Activated CD4-positive, CD25-positive, alpha-beta regulatory T cell treated with anti-CD3 and anti-CD28 coated beads, Interleukin-2, amount 50 U/mL, for 24 hours (primary cell): ENCODE results near the gene POMT1.
"Not testable (repeated sequence)": the region's sequence is repeated elsewhere in the genome, so short reads cannot be mapped to it uniquely, and the experiment has no call there.

ENCODE experiments used
- ATAC-seq, 2 donors: fragments of 150-1000 bp; cut with Tn5 transposase; one replicate each; pipeline ENCODE4 v1.10.0; 2021; ENCODE audit warnings: mild to moderate bottlenecking in 1 of 2, moderate library complexity in 1 of 2

Gene POMT1

GRCh38 chr9:131500377-131500776, 2.3 kb upstream of the POMT1 start:
- peak; percentile 52 to 56 for ATAC-seq

GRCh38 chr9:131500939-131501541, 1.7 kb upstream of the POMT1 start:
- peak; percentile 29 to 44 for ATAC-seq

GRCh38 chr9:131503626-131504465, 1.1 kb downstream of the POMT1 start:
- ATAC-seq = peak; percentile 66 to 74

- ATAC-seq = no peak
Observed at GRCh38 chr9:131505012-131505411, 2.3 kb downstream of the POMT1 start.

DNA sequence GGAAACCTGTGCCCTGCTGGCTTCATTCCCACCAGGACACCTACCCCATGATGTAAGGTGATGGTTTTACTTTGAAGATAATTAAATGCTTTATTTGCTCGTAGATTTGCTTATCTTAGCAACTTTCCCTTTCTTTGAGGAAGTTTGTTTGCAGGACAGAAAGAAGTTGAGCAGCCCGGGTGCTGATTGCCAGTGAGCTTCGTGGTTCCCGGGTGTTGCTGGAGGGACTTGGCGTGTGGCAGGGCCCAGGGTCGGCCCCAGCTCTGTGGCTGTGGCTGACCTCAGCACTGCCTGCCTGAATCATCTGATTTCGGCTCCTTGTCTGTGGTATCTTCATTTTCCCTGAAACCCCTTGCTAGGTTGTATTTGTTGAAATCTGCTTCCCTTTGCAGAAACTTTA, 8.7 kb downstream of the POMT1 start:
- no peak for ATAC-seq

- no peak for ATAC-seq
Observed at GRCh38 chr9:131511880-131512279, 9.2 kb downstream of the POMT1 start.

- ATAC-seq = no peak
Observed at GRCh38 chr9:131513177-131513576, 10.5 kb downstream of the POMT1 start.

- ATAC-seq = not testable (repeated sequence)
Observed at GRCh38 chr9:131515559-131516031, 12.9 kb downstream of the POMT1 start.

DNA sequence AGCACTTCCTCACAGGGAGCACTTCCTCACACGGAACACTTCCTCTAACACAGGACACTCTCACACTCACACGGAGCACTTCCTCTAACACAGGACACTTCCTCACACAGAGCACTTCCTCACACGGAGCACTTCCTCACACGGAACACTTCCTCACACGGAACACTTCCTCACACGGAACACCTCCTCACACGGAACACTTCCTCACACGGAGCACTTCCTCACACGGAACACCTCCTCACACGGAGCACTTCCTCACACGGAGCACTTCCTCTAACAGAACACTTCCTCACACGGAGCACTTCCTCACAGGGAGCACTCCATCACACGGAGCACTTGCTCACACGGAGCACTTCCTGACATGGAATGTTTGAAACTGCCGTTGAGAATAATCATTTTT, 13.4 kb downstream of the POMT1 start:
- no peak for ATAC-seq

GRCh38 chr9:131516930-131517329, 14.2 kb downstream of the POMT1 start:
- no peak for ATAC-seq

- no peak for ATAC-seq
Observed at GRCh38 chr9:131517761-131518190, 15.1 kb downstream of the POMT1 start.

DNA sequence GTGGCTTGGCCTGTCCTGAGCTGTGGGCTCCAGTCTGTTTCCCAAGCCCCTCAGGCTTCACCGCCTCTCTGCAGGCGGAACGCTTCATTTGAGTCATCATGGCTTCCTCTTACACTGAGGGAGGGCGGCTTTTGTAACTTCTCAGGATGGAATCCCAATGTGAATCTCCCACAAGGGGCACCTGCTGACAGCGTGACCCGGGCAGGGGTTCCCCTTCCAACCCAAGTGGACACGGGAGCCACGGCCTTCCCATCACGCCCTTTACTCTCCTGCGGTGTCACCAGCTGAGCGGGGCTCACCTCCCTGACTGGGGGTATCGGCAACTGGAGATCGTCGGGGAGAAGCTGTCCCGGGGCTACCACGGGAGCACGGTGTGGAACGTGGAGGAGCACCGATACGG, 15.8 kb downstream of the POMT1 start:
- no peak for ATAC-seq

DNA sequence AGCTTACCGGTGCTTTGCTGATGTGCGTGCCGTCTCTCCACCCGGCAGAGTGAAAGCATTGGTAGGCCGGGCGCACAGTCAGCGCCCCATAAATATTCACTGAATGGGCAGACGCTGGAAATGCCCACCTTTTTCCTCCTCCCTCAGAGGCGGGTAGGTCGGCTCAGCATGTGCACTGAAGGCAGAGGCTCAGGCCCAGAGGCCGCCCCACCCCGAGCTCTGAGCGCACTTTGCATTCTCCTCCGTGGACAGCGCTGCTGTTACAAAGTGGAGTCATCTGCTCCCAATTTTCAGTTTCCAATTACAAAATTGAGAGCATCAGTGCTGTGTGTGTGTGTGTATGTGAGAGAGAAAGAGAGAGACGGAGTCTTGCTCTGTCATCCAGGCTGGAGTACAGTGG, 17.8 kb downstream of the POMT1 start:
- ATAC-seq = no peak

DNA sequence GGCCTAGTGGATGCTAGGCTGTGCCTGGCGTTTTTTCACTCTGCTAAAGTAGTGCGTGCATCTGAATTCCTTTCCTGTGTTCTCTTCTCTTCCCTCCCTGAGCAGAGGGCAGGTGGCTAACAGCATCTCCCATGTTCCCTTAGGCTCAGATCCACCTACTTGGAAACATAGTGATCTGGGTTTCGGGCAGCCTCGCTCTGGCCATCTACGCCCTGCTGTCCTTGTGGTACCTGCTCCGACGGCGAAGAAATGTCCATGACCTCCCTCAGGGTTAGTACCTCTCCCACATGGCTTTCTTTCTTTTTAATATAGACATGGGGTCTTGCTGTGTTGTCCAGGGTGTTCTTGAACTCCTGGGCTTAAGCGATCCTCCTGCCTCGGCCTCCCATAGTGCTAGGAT, 18.5 kb downstream of the POMT1 start:
- no peak for ATAC-seq

DNA sequence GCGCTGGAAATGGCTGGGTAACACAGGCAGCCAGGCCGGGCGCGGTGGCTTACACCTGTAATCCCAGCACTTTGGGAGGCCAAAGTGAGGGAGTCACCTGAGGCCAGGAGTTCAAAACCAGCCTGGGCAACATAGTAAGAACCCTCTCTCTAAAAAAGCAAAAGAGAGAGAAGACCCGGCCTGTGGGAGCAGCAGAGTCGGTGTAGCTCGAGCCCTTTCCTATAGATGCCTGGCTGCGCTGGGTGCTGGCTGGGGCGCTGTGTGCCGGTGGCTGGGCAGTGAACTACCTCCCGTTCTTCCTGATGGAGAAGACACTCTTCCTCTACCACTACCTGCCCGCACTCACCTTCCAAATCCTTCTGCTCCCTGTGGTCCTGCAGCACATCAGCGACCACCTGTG, 19.1 kb downstream of the POMT1 start:
- ATAC-seq = no peak

GRCh38 chr9:131522257-131523085, 19.8 kb downstream of the POMT1 start:
- no peak for ATAC-seq

- no peak for ATAC-seq
Observed at GRCh38 chr9:131523086-131523388, 20.3 kb downstream of the POMT1 start.

- no peak for ATAC-seq
Observed at GRCh38 chr9:131523451-131524435, 21.0 kb downstream of the POMT1 start.

- no peak for ATAC-seq
Observed at GRCh38 chr9:131524665-131525315, 22.1 kb downstream of the POMT1 start.

DNA sequence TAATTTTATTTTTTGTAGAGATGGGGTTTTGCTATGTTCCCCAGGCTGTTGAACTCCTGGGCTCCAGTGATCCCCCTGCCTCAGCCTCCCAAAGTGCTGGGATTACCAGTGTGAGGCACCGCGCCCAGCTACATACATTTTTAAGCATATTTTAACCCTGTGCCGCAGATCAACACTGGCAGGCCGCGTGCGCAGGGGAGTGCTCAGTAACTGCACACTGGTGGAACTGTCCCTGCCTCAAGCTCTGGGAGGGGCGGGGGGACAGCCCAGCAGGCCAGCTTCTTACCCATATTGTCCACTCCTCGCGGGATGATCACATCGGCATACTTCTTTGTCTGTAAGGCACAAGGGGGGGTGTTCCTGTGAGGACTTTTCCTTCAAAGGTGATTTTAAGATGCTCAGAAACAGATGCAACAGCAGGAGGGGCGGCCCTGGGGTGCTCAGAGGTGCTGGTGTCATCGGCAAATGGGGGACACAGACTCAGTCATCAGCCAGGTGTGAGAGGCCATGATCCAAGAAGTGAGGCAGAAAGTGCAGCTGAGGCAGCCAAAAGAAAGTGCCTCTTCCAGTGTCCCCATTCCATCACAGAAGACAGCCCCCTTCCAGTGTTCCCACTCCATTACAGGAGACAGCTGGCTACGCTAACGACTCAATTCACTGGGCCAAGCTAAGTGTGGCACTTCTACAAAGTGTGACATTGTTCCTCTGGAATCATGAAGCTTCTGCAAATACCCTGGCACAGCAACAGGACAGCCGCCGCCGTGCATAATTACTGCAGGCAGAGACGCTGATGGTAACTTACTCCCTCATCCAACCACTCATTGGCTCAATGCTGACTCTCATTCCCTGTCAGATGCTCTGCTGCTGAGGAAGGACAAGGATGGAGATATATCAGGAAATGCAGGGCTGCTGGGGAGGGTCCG, 23.2 kb downstream of the POMT1 start:
- no peak for ATAC-seq

- ATAC-seq = no peak
Observed at GRCh38 chr9:131528186-131528585, 25.5 kb downstream of the POMT1 start.
